Urothelium cell line (cell line): ENCODE results near the gene FOCAD.
A peak's percentile ranks its signal among the peaks of the same experiment; 100 is the strongest.

Source experiments
- DNase-seq: peaks from one replicate; pipeline ENCODE4 v3.0.0; 2011; ENCODE audit warnings: low spot score, mixed read lengths
- FAIRE-seq: peaks from 2 replicates; lab custom pipeline; 2011; peaks lifted over from hg19 to GRCh38; lab: Jason Lieb, UNC

FOCAD gene

GRCh38 chr9:20726144-20726543, 42.1 kb downstream of the FOCAD start:
- FAIRE-seq (no peak), DNase-seq (no peak)

GRCh38 chr9:20728493-20729220, 44.6 kb downstream of the FOCAD start:
- no peak for DNase-seq
- no peak for FAIRE-seq

- FAIRE-seq = no peak
Observed at GRCh38 chr9:20729523-20729922, 45.5 kb downstream of the FOCAD start.

GRCh38 chr9:20732118-20732517, 48.1 kb downstream of the FOCAD start:
- no peak for FAIRE-seq

More at GRCh38 chr9:20729523-20729922, 45.5 kb downstream of the FOCAD start:
- DNase-seq = no peak

GRCh38 chr9:20734275-20734674, 50.2 kb downstream of the FOCAD start:
- DNase-seq (no peak), FAIRE-seq (no peak)

More at GRCh38 chr9:20732118-20732517, 48.1 kb downstream of the FOCAD start:
- DNase-seq = peak; percentile 14

- no peak for DNase-seq
- FAIRE-seq = no peak
Observed at GRCh38 chr9:20740304-20740703, 56.2 kb downstream of the FOCAD start.

- FAIRE-seq (no peak), DNase-seq (no peak)
Observed at GRCh38 chr9:20740929-20741582, 57.0 kb downstream of the FOCAD start.

- FAIRE-seq (no peak), DNase-seq (no peak)
Observed at GRCh38 chr9:20742833-20743232, 58.8 kb downstream of the FOCAD start.

GRCh38 chr9:20744036-20744630, 60.1 kb downstream of the FOCAD start:
- FAIRE-seq (no peak), DNase-seq (no peak)

GRCh38 chr9:20746967-20747366, 62.9 kb downstream of the FOCAD start:
- DNase-seq (no peak), FAIRE-seq (no peak)

- no peak for DNase-seq
Observed at GRCh38 chr9:20749496-20750198, 65.6 kb downstream of the FOCAD start.

GRCh38 chr9:20753761-20754160, 69.7 kb downstream of the FOCAD start:
- FAIRE-seq = no peak
- no peak for DNase-seq

More at GRCh38 chr9:20749496-20750198, 65.6 kb downstream of the FOCAD start:
- FAIRE-seq = no peak

- FAIRE-seq = no peak
- no peak for DNase-seq
Observed at GRCh38 chr9:20754556-20754955, 70.5 kb downstream of the FOCAD start.

- DNase-seq = no peak
- no peak for FAIRE-seq
Observed at GRCh38 chr9:20760246-20760891, 76.3 kb downstream of the FOCAD start.

- no peak for FAIRE-seq
- DNase-seq = no peak
Observed at GRCh38 chr9:20770947-20771346, 86.9 kb downstream of the FOCAD start.

GRCh38 chr9:20771729-20772128, 87.7 kb downstream of the FOCAD start:
- no peak for DNase-seq
- no peak for FAIRE-seq

GRCh38 chr9:20775683-20776082, 91.6 kb downstream of the FOCAD start:
- no peak for FAIRE-seq
- no peak for DNase-seq

GRCh38 chr9:20781092-20781491, 97.0 kb downstream of the FOCAD start:
- DNase-seq (no peak), FAIRE-seq (no peak)

- DNase-seq (no peak), FAIRE-seq (no peak)
Observed at GRCh38 chr9:20782289-20782688, 98.2 kb downstream of the FOCAD start.

- no peak for DNase-seq
- FAIRE-seq = no peak
Observed at GRCh38 chr9:20783057-20784038, 99.3 kb downstream of the FOCAD start.
